ENCODE data around the gene SYP.
A peak's percentile ranks its signal among the peaks of the same experiment; 100 is the strongest.
"Not testable (repeated sequence)": the region's sequence is repeated elsewhere in the genome, so short reads cannot be mapped to it uniquely, and the experiment has no call there.

Gene SYP

GRCh38 chrX:49165901-49166881 lies 33.8 kb downstream of the SYP start:
- DNase-seq: peak; percentile 49 to 54

GRCh38 chrX:49164589-49165360 lies 35.2 kb downstream of the SYP start:
- DNase-seq: no peak

DNA sequence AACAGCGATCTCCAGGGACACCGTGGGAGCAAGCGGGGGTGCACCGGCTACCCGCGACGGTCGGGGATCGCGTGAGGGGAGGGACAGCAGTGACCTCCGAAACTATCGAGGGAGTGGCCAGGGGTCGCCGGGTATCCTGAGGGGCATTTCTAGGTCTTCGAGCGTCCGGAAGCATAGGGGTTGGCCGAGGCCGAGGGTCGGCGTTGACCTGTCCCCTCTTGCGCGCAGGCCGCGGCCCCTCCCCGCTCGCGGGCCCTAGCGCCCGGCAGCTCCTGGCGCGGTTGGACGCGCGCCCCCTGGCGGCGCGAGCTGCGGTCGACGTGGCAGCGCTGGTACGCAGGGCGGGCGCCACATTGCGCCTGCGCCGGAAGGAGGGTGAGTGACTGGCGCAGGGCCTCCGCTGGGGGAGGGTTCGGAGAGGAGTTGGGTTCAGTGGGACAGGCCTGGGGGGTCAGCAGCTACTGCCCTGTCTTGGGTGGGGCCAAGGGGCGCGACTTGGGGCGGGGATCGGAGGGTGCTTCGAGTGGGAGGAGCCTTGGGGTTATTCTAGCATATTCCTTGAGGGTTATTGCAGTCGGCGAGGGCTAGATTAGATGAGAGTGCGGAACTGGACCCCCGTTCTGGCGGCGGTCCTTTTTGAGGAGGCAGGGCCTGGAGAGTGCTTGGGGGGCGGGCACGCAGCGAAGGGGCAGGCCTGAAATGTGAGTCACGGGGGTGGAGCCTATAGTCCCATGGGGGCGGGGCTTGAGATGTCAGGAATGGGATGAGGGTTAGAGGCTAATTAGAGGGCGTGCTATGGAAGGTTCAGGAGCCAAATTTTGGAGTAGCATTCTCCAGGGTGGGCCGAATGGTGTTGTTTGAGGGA lies 36.2 kb downstream of the SYP start:
- peak; percentile 46 to 52 for DNase-seq

- DNase-seq: no peak
Observed at GRCh38 chrX:49162620-49163019, 37.4 kb downstream of the SYP start, which contains the start of gene MAGIX. Gene MAGIX (plus strand): TSS chrX:49162758. CDS start chrX:49162890, 132 bp downstream.

GRCh38 chrX:49161632-49162031 lies 38.4 kb downstream of the SYP start:
- DNase-seq: no peak

GRCh38 chrX:49160908-49161307 lies 39.1 kb downstream of the SYP start:
- DNase-seq: no peak

DNA sequence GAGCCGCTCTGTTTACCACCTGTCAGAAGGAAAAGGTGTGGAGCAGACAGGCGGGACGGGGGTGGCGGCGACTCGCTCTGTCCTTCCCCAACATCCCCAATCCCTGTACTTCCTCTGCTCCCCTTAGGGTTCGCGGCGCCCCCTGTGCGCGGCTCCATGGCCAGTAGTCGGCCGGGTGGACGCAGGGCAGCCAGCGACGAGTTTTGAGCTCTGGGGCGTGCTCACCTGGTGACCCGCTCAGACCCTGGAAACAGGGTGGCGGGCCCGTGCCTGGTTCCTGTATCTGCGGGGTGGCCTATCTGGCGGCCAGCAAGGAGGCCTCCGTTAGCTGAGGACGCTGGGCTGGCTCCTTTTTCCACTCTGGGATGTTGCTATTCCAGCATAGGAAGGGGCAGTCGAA lies 42.8 kb downstream of the SYP start:
- no peak for DNase-seq

GRCh38 chrX:49155900-49156837 lies 43.8 kb downstream of the SYP start:
- DNase-seq: peak; percentile 35 to 57

DNA sequence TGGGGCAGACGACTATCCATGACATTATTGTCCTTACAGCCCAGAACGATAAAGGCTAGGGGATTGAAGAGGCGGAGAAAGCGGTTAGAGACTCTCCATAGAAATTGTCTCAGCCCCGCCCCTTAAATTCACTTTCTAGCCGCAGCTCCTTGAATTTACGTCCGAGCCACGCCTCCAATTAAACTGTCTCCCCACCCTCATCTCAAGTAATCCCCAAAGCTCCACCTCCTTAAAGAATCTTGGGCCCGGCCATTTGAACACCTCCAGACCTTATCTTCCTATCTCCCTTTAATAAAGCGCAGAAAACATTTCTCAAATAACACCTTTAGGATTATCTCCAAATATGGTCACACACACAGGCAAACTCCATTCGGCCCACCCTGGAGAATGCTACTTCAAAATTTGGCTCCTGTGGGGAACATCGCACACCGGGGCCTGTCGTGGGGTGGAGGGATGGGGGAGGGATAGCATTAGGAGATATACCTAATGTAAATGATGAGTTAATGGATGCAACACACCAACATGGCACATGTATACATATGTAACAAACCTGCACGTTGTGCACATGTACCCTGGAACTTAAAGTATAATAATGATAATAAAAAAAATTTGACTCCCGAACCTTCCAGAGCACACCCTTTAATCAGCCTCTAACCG lies 44.6 kb downstream of the SYP start:
- DNase-seq: peak; percentile 65 to 68

GRCh38 chrX:49153467-49153866 lies 46.5 kb downstream of the SYP start:
- DNase-seq: no peak

DNA sequence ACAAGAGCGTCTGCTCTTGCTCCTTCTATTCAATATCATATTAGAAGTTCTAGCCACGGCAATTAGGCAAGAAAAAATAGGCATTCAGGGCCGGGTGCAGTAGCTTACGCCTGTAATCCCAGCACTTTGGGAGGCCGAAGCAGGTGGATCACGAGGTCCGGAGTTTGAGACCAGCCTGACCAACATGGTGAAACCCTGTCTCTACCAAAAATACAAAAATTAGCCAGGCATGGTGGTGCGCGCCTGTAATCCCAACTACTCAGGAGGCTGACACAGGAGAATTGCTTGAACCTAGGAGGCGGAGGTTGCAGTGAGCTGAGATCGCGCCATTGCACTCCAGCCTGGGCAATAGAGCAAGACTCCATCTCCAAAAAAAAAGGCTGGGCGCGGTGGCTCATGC lies 50.7 kb downstream of the SYP start:
- DNase-seq: not testable (repeated sequence)

DNA sequence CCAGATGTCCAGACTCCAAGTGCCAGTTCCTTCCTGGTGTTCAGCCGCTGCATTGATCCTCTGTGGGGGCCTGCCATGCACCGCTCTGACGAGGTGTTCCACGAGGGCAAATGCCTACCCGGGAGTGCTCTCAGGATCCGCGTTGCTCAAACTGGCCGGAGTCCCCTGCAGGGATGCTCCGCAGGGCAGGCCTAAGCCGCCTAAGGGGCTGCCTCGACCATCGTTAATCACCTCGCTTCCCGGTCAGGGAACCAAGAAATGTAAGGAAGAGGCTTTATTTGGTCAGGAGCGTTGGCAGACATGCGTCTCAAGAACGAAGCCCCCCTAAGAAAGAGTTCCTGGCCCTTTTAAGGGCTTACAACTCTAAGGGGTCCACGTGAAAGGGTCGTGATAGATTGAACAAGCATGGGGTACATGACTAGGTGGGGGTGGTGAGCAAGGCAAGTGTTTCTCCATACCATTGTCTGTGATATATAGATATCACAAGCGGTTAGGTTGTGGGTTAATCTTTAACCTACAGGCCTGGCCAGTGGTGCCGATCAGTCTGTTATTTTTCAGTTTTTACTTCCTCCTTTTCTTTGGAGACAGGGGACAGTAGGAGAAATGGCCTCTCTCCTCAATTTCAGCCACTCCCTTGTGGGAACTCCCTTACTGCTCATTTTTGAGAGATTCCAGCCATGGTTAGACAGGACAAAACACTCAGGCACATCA lies 51.4 kb downstream of the SYP start:
- not testable (repeated sequence) for DNase-seq

GRCh38 chrX:49147936-49148335 lies 52.1 kb downstream of the SYP start:
- no peak for DNase-seq

DNA sequence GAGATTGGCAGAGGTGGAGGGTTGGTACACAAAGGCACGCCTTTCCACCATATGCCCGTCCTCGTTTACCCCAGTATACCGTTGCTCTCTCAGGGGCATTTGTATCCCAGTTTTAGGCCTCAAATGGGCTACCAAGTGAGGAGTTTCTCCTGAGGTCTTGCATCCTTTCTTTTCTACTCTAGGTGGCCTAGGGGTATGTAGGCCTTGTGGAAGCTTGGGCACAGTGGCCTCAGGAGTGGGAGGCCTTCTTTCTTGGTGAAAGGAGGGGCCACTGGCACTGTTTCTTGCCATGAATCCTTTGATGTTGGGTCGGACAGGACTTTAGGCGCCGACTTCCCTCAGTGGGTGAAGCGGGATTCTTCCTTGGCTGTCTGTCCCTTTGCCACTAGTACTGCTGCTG lies 52.7 kb downstream of the SYP start:
- no peak for DNase-seq

GRCh38 chrX:49143154-49143553 lies 56.8 kb downstream of the SYP start:
- not testable (repeated sequence) for DNase-seq

GRCh38 chrX:49142264-49142663 lies 57.7 kb downstream of the SYP start:
- DNase-seq: not testable (repeated sequence)

- no peak for DNase-seq
Observed at GRCh38 chrX:49139713-49140112, 60.3 kb downstream of the SYP start.
